WTC11 (cell line): ENCODE data around the gene SEMA4C.

ENCODE experiments used
- SP1 ChIP-seq: sonication (generic); formaldehyde crosslinking; conservative IDR thresholded peaks from 2 replicates; pipeline ENCODE4 v1.8.1; 2022; ENCODE audit warnings: missing genetic modification reagents
- ZNF317 ChIP-seq: sonication (generic); formaldehyde crosslinking; IDR thresholded peaks from 2 replicates; pipeline ENCODE4 v1.8.1; 2023; ENCODE audit warnings: low read depth, mild to moderate bottlenecking, moderate library complexity, missing genetic modification reagents, borderline replicate concordance
- ZNF416 ChIP-seq: fragments of 250-450 bp; sonication (Bioruptor Pico); IDR thresholded peaks from 2 replicates; pipeline ENCODE4 v1.9.0; 2021; ENCODE audit warnings: mild to moderate bottlenecking, inconsistent platforms

GRCh38 chr2:96876269-96877041, 6.6 kb upstream of the SEMA4C start:
- TF ChIP-seq SP1 (no peak), ZNF416 (CRISPR knock-in tag) (no peak), ZNF317 (CRISPR knock-in tag) (no peak)
